EH (cell line): ENCODE results near the gene TAB2.
"Not testable (repeated sequence)": the region's sequence is repeated elsewhere in the genome, so short reads cannot be mapped to it uniquely, and the experiment has no call there.

ENCODE experiments used
- DNase-seq: peaks from one replicate; pipeline ENCODE4 v3.0.0-alpha.2; 2015; ENCODE audit warnings: low read depth

TAB2 gene

DNA sequence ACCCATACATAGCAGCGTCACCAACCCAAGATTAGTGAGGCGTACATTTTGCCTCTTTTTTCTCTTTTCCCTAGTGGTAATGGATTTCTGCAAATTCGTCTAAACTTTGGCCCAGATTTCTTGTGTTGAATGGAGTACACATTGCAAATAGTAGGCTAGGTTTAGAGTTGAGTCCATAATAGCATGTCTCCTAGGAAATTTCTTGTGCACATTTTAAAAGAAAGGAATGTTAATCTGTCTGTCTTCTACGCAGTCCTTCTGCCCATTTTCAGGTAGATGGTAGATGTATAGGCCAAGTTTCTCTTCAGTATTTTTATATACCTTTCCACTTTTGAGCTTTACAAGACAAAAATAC lies 15.7 kb downstream of the TAB2 start:
- no peak for DNase-seq

- DNase-seq: peak; percentile 62
Measured at GRCh38 chr6:149334201-149334600, 16.7 kb downstream of the TAB2 start.

GRCh38 chr6:149334682-149335160 lies 17.2 kb downstream of the TAB2 start:
- peak; percentile 86 for DNase-seq

GRCh38 chr6:149335924-149336608 lies 18.6 kb downstream of the TAB2 start:
- peak; percentile 83 for DNase-seq

- no peak for DNase-seq
Measured at GRCh38 chr6:149336609-149336928, 19.1 kb downstream of the TAB2 start.

DNA sequence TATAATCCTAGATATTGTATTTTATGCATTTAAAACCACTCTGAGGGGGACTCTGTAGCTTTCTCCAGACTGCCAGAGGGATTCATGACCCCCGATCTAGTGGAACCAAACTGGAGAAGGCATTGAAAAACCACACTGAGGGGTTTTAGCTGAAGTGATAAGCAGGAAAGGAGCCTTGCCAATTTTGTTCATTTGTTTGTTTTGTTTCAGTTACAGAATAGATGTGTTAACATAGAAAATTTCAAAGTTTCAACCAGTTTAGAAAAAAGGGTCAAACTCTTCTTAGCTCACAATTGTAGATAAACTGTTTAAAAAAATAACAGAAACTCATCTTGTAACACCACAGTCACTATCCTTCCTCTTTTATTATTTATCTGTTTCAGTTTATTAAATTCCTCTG lies 19.8 kb downstream of the TAB2 start:
- DNase-seq: peak; percentile 11

DNA sequence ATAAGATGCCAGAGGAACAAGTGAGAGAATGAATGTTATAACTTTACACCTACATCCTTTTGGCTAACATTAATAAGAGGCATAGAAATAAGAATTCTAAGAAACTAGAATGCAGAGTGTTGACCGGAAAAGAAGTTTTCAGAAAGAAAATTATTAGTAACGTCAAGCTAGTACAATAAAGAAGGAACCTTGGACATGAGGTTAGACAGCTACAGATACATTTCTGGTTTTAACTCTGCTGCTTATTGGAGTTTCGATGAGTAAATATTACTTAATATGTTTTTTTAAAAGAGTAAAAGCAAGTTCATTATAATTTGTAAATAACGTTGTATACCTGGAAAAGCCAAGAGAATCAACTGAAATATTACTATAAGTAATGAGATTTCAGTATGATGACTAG lies 22.7 kb downstream of the TAB2 start:
- DNase-seq: no peak

GRCh38 chr6:149342525-149342924 lies 25.0 kb downstream of the TAB2 start:
- no peak for DNase-seq

- DNase-seq: no peak
Measured at GRCh38 chr6:149343501-149343900, 26.0 kb downstream of the TAB2 start.

DNA sequence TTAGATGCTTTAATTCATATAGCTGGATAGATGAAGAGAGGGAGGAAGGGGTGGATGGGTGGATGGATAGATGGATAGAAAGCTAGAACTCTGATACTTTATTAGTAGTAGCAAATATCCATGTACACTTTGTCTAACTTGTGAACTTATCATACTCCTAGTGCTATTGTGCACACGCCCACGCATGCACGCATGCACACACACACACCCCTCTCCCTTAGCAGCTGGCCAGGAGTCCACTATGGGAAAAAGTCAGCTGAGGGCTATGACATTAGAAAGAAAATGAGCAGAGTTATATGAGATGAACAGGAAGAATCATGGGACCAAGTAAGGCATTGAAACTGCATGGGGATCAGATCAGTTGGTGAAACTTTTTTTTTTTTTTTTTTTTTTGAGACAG lies 28.6 kb downstream of the TAB2 start:
- no peak for DNase-seq

GRCh38 chr6:149347067-149347466 lies 29.6 kb downstream of the TAB2 start:
- peak; percentile 43 for DNase-seq

DNA sequence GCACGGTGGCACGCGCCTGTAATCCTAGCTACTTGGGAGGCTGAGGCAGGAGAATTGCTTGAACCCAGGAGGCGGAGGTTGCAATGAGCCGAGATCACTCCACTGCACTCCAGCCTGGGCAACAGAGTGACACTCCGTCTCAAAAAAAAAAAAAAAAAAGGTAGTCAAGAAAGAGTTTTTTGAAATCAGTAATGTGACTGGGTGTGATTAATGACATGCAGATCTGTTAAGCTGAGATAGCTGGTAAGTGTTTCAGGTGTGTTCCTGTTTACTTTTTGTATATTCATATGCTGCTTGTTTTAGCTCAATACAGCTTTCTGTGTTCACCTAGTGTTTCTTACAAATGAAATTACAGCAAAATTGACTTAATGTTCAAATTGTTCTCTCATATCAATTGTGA lies 31.8 kb downstream of the TAB2 start:
- not testable (repeated sequence) for DNase-seq

DNA sequence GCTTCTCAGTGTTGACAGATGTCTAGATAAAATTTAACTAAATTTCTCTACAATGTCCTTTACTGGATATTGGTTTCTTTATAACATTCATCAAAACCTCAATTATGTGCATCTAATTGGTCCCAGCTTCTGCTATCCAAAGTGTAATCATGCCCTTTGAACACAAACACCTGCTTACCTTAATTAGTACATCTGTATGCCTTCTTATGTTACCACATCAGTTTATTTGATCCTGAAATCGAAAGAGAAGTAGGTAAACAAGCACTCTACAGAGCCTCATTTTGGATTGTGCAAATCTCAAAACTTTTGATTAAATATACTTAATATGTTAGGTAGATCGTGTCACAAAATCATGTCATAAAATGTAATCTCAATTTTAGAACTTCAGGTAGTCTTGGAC lies 36.5 kb downstream of the TAB2 start:
- no peak for DNase-seq

GRCh38 chr6:149356081-149356750 lies 38.7 kb downstream of the TAB2 start:
- no peak for DNase-seq

GRCh38 chr6:149357726-149358538 lies 40.4 kb downstream of the TAB2 start:
- DNase-seq: no peak

GRCh38 chr6:149359440-149359839 lies 41.9 kb downstream of the TAB2 start:
- no peak for DNase-seq

DNA sequence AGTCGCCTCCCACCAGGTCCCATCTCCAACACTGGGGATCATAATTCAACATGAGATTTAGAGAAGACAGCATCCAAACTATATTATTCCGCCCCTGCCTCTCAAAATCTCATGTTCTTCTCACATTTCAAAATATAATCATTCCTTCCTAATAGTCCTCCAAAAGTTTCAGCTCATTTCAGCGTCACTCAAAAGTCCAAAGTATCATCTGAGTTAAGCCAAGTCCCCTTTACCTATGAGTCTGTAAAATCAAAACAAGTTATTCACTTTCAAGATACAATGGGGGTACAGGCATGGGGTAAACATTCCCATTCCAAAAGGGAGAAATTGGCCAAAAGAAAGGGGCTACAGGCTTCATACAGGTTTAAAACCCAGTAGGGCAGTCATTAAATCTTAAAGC lies 43.0 kb downstream of the TAB2 start:
- DNase-seq: no peak

DNA sequence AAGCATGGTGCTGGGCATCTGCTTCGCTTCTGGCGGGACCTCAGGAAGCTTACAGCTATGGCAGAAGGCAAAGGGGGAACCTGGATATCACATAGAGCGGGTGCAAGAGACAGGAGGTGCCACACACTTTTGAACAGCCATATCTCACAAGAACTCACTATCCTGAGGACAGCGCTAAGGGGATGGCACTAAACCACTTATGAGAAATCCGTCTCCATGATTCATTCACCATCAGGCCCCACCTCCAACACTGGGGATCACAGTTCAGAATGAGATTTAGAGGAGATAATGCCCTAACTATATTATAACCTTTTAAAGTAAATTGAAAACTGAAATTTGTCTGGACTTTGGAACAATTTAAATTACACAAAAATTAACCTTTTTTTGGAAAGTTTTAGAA lies 44.8 kb downstream of the TAB2 start:
- peak; percentile 15 for DNase-seq

DNA sequence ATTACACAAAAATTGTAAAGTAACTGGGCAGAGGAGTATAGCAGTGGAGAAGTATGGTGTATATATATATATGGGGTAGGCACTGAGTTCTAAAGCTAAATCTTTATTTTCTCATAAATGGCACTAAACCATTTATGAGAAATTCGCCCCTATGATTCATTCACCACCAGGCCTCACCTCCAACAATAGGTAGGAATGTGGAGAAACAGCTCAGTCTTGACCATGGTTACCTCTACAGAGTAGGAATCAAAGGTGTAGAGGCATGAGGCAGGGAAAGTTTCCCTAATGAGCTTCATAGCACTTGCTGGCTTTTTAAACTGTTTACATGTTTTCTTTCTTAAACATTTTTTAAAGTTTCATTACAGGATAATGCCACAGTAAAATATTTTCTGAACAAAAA lies 45.6 kb downstream of the TAB2 start:
- DNase-seq: no peak

- no peak for DNase-seq
Measured at GRCh38 chr6:149364557-149364956, 47.0 kb downstream of the TAB2 start.

GRCh38 chr6:149365197-149365596 lies 47.7 kb downstream of the TAB2 start:
- no peak for DNase-seq

DNA sequence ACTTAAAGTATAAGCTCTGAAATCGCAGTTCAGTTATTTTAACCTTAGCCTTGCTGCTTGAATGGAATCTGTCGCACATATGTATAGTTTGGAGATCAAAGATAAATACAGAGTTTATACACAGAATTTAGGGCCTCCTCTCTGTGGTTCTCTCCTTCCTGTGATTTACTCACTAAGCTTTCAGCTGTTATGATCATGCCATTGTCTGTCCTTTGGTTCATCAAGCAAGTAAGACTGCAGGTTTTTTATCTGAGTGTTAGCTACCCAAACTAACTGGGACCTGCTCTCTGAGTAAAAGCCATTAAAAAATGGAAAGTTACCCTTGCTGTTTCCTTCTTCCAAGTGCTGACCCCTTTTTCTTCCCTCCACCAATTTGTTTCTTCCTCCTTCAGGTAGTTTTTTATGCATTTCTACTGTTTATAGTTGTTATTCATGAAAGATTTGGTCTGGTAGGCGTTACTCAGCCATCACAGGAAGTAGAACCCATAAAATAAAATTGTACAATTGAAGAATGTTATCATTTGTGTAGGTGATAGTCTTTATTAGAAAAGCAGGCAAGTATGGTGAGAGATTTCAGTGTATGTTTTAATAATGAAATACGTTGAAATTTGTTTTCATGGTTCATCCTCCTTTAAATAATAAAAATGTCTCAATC lies 48.9 kb downstream of the TAB2 start:
- DNase-seq: no peak

GRCh38 chr6:149368065-149368464 lies 50.6 kb downstream of the TAB2 start:
- DNase-seq: no peak
